GM12872 (cell line): ENCODE measurements around the gene KCNK6.

Experiments
- CTCF ChIP-seq: IDR thresholded peaks from 3 replicates; pipeline ENCODE4 v1.5.1; 2011; ENCODE audit warnings: low read depth, mild to moderate bottlenecking, low read length, moderate library complexity; ENCODE audit not compliant: insufficient read depth

The KCNK6 gene

DNA sequence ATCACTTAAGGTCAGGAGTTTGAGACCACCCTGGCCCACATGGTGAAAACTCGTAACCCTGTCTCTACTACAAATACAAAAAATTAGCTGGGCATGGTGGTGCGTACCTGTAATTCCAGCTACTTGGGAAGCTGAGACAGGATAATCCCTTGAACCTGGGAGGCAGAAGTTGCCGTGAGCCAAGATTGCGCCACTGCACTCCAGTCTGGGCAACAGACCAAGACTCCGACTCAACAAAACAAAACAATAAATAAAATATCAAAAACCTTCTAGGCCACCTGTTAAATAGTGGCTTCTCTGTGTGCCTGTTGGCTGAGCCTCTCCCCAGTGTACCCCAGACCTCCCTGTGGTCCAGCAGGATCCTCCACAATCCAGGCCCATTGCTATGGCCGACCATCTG is 51.4 kb downstream of the KCNK6 start:
- TF ChIP-seq CTCF: no peak

GRCh38 chr19:38373907-38374331 is 54.3 kb downstream of the KCNK6 start:
- no peak for TF ChIP-seq CTCF

DNA sequence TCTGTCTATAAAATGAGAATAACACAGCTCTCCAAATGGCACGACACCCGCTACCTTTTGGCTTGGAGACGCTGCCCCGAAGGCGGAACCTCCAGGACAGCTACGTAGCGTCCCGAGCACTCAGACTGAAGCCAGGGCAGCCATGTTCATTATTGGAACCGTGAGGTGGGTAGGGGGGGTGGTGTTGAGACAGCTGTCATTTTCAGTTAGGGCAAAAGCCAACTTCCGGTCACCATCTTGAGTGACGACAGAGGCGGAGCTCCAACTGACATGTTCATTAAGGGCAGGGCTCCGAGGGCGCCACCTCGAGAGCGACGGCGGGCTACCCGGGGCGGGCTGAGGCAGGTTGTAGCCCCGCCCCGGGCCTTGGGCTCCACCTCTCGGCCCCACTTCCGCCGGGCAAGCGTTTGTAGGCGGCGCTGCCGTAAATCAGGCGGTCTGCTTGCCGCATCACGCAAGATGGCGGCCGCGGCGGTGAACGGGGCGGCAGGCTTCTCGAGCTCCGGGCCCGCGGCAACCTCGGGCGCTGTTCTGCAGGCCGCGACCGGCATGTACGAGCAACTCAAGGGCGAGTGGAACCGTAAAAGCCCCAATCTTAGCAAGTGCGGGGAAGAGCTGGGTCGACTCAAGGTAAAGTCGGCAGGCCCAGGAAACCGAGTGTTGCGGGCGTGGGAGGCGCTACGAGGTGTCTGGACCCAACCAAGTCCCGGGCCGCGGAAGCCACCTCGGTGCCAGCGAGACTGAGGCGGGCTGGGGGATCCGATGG is 54.9 kb downstream of the KCNK6 start, which contains the start of gene PSMD8:
PSMD8 (plus strand) TSS at position 240 of the 766 bp plus-strand sequence; CDS start at position 271, 31 bp downstream.
- TF ChIP-seq CTCF: 0 out of 3 replicates have a peak, but pooled peaks have one; percentile 19

GRCh38 chr19:38375098-38375493 is 55.5 kb downstream of the KCNK6 start:
- no peak for TF ChIP-seq CTCF

DNA sequence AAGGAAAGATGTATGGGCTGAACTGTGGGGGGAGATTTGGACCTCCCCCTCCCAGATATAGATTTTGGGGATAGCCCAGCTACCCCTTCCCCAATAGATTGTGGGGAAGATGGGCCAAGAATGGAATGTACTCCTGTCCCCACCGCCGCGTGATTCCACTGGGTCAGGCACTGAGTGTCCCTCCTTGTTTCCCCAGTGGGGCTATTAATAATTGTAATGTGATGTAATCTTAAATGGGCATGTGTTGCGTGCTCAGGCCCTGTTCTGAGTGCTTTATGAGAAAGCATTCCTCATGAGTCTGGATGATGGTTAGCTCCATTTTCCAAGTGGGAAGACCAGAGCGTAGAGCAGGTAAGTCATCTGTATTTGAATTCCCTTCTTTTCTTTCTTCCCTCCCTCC is 56.1 kb downstream of the KCNK6 start:
- TF ChIP-seq CTCF: no peak

GRCh38 chr19:38376576-38376975 is 56.9 kb downstream of the KCNK6 start:
- no peak for TF ChIP-seq CTCF

DNA sequence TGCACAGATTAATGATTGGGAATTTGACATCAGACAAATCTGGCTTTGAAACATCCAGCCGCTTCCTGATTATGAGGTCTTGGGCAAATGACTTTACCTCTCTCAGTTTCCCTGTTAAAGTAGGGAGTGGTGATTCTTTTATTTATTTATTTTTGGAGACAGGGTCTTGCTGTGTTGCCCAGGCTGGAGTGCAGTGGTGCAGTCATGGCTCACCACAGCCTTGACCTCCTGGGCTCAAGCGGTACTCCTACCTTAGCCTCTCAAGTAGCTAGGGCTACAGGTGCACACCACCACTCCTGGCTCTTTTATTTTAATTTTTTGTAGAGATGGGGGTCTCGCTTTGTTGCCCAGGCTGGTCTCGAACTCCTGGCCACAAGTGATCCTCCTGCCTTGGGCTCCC is 57.4 kb downstream of the KCNK6 start:
- no peak for TF ChIP-seq CTCF
